DND-41 (cell line): Measurements from ENCODE around the gene GSTK1.

ENCODE experiments used
- CTCF ChIP-seq: IDR thresholded peaks from 2 replicates; pipeline ENCODE4 v1.5.1; 2012; ENCODE audit warnings: borderline replicate concordance, low read length, moderate library complexity, mild to moderate bottlenecking; ENCODE audit not compliant: poor library complexity, severe bottlenecking; ENCODE audit errors: extremely low read depth
- EZH2 ChIP-seq: IDR thresholded peaks from 3 replicates; pipeline ENCODE4 v1.6.1; 2012; ENCODE audit warnings: borderline replicate concordance, low read depth, mild to moderate bottlenecking, moderate library complexity, low read length, inconsistent platforms; ENCODE audit not compliant: severe bottlenecking

GRCh38 chr7:143247372-143247771, 15.9 kb upstream of the GSTK1 start:
- TF ChIP-seq CTCF (no peak), EZH2 (no peak)
